D721Med (cell line): ENCODE data around the gene NOL12.

ENCODE experiments used
- DNase-seq: peaks from one replicate; pipeline ENCODE4 v3.0.0; 2011; ENCODE audit warnings: low spot score; ENCODE audit not compliant: insufficient read length
- FAIRE-seq: peaks from 2 replicates; lab custom pipeline; 2011; peaks lifted over from hg19 to GRCh38; lab: Jason Lieb, UNC
- CTCF ChIP-seq: IDR thresholded peaks from 2 replicates; pipeline ENCODE4 v1.5.1; 2012; ENCODE audit warnings: mild to moderate bottlenecking, control low read depth; ENCODE audit not compliant: insufficient read depth; ENCODE audit errors: missing control alignments

The NOL12 gene

DNA sequence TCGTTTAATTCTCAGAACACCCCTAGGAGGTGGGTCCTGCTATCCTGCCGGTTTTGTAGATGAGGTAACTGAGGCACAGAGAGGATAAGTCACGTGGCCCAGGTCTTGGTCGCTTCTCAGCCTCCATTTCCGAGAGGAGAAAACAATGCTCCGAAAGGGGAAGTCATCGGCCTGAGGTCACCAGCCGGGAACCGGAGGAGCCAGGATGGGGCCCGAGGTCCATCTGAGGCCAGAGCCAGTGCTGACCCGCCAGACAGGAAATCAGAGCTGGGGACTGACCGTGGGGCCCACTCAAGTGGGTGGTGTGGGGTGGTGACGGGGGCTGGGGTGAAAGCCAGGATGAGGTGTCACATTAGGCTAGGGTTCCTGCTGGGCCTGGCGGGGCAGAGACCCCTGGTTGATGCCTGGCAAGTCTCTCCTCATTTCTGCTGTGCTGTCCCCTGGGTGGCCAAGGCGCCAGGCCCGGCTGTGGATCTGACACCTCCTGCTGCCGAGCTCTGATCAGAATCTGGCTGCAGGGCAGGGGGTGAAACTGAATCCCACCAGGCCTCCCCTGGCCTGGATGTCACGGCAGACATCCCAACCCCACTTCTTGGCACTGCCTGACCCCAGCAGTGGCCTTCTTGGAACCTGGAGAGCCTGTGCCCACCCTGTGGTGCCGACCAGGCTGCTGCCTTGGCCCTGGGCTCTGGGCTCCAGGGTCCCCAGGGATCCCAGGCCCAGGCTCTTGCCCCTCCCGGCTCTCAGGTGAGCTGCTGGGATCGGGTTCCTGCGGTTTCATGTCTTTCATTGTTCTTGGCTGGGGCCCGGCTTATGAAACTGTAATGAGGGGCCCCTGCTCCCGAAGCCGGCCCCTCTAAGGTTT is 22.7 kb downstream of the NOL12 start:
- no peak for TF ChIP-seq CTCF
- FAIRE-seq: no peak
- DNase-seq: no peak

GRCh38 chr22:37709445-37709765 is 23.3 kb downstream of the NOL12 start:
- no peak for DNase-seq
- TF ChIP-seq CTCF: no peak
- no peak for FAIRE-seq

- DNase-seq (no peak), FAIRE-seq (no peak)
- no peak for TF ChIP-seq CTCF
Observed at GRCh38 chr22:37710675-37711074, 24.5 kb downstream of the NOL12 start.

DNA sequence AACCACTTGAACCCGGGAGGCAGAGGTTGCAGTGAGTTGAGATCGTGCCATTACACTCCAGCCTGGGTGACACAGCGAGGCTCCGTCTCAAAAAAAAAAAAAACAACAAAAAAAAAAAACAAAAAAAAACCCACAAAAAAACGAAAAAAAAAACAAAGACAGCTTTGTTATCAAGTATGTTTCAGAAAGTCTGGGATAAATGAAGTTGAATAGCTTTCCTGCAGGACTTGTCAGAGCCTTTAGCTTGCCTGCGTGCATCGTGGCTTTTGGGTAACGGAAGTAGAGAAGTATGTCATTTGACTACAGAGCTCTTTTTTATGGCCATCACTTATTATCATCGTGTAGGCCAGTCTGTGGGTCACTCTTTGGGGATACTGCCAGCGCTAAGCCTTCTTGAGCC is 25.3 kb downstream of the NOL12 start:
- no peak for DNase-seq
- FAIRE-seq: no peak
- TF ChIP-seq CTCF: no peak

DNA sequence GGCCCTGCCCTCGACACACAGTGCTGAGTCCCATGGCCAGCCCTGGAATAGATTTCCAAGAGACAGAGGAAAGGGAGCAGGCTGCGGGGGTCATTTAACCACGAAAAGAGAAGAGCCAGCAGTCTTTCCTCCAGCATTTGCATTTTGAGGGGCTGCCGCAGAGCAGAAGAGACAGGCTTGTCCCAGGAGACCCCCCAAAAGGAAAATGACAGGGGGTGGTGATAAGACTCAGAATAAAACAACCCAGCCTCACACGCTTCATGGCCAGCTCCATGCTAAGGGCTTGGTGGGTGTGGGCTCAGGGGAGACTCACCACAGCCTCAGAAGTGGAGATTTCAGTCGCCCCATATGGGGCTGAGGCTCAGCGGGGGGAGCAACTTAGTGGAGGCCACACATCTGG is 27.6 kb downstream of the NOL12 start:
- no peak for TF ChIP-seq CTCF
- DNase-seq (no peak), FAIRE-seq (no peak)

- no peak for TF ChIP-seq CTCF
- FAIRE-seq (no peak), DNase-seq (no peak)
Observed at GRCh38 chr22:37714634-37715033, 28.5 kb downstream of the NOL12 start.

DNA sequence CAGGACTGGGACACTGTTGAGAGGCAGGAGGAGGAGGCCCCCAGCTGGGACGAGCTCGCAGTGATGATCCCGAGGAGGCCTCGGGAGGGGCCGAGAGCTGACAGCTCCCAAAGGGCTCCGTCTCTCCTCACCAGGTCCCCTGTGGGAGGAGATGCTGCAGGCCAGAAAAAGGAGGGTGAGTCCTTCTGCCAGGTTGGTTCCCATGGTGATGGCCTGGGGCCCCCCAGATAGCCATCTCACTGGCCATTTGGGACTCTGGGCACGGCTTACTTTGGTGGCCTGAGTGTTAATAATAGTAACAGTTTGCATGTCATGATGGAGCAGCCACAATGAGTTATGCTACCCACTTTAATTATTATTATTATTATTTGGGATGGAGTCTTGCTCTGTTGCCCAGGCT is 29.6 kb downstream of the NOL12 start:
- TF ChIP-seq CTCF: no peak
- FAIRE-seq (no peak), DNase-seq (no peak)
